GM12878 (cell line): Measurements from ENCODE around the gene LY9. TPM values are rescaled to one million over a fixed set of nuclear protein-coding genes. Genes with fewer than 3 reads are reported as not detected.

Source experiments
- ATF7 ChIP-seq: fragments of 450-650 bp; IDR thresholded peaks from 2 replicates; pipeline ENCODE4 v1.6.1; 2016; ENCODE audit warnings: low read depth, mild to moderate bottlenecking
- CHD2 ChIP-seq: IDR thresholded peaks from 2 replicates; pipeline ENCODE4 v1.6.1; 2011; ENCODE audit warnings: low read depth, low read length, improper control_type of control experiment, borderline replicate concordance
- KAT2A ChIP-seq: conservative IDR thresholded peaks from 2 replicates; pipeline ENCODE4 v1.6.1; 2011; ENCODE audit warnings: low read depth, low read length; ENCODE audit not compliant: control insufficient read depth
- RAD21 ChIP-seq: IDR thresholded peaks from 2 replicates; pipeline ENCODE4 v1.6.1; 2011; ENCODE audit warnings: mild to moderate bottlenecking, low read depth, low read length, moderate library complexity; ENCODE audit not compliant: insufficient read depth
- RUNX3 ChIP-seq: IDR thresholded peaks from 2 replicates; pipeline ENCODE4 v1.6.1; 2012; ENCODE audit warnings: low read length, inconsistent platforms
- SMARCA5 ChIP-seq: fragments of 450-650 bp; IDR thresholded peaks from 2 replicates; pipeline ENCODE4 v1.6.1; 2017; ENCODE audit warnings: mild to moderate bottlenecking
- STAT3 ChIP-seq: IDR thresholded peaks from 2 replicates; pipeline ENCODE4 v1.6.1; 2011; ENCODE audit warnings: low read depth, low read length, improper control_type of control experiment
- ZNF384 ChIP-seq: IDR thresholded peaks from 2 replicates; pipeline ENCODE4 v1.6.1; 2012; ENCODE audit warnings: low read depth, mild to moderate bottlenecking, low read length, improper control_type of control experiment, borderline replicate concordance
- polyA plus RNA-seq, 11 experiments: library from polyadenylated mRNA; depleted of rRNA in 4 of 11; unstranded in 6 of 11; stranded (reverse) in 5 of 11; fragments of >200 nt; fragmentation: Nextera tagmentation in 4 of 11; fragmentation: Illumina TruSeq in 1 of 11; extraction: Ambion mirVana in 4 of 11; extraction: Trizol in 1 of 11; gene quantifications; 1 replicate in 1 of 11; 2 replicates in 10 of 11; pipeline versions ENCODE4 v1.2.1 to v1.2.3, GENCODE V29; 2011 to 2016; ENCODE audit warnings: inconsistent platforms in 2 of 11, missing spikeins in 2 of 11, low read depth in 1 of 11
- total RNA-seq, 4 experiments: library from RNA; depleted of rRNA in 3 of 4; stranded (reverse); fragments of >200 nt in 3 of 4; fragmentation: Illumina TruSeq in 1 of 4; extraction: Trizol in 1 of 4; gene quantifications; 2 replicates each; pipeline versions ENCODE4 v1.2.1 to v1.2.3, GENCODE V29; 2013 to 2021
- TF ChIP-seq, protein P1 (sequence below): fragments of 450-650 bp; IDR thresholded peaks from 2 replicates; pipeline ENCODE4 v1.6.1; 2016; ENCODE audit warnings: mild to moderate bottlenecking
- TF ChIP-seq, protein P2 (sequence below): IDR thresholded peaks from 2 replicates; pipeline ENCODE4 v1.6.1; 2012; ENCODE audit warnings: low read depth, low read length, improper control_type of control experiment
- TF ChIP-seq, protein P3 (sequence below): fragments of 450-650 bp; IDR thresholded peaks from 2 replicates; pipeline ENCODE4 v1.6.1; 2017; ENCODE audit warnings: borderline replicate concordance
- TF ChIP-seq, protein P4 (sequence below), 3 experiments: IDR thresholded peaks in 2 of 3; conservative IDR thresholded peaks in 1 of 3; 2 replicates each; pipeline ENCODE4 v1.5.1; 2011; ENCODE audit warnings: low read depth in 3 of 3, low read length in 3 of 3, mild to moderate bottlenecking in 3 of 3, control low read depth in 2 of 3, moderate library complexity in 2 of 3, inconsistent platforms in 1 of 3, mixed read lengths in 1 of 3; ENCODE audit not compliant: control insufficient read depth in 2 of 3, insufficient read depth in 1 of 3; ENCODE audit errors: extremely low read depth in 1 of 3

Gene LY9
- total and polyA plus RNA-seq, 10 of the 15 experiments (the other 5 are each of a cell fraction or from before 2014, with no cell fraction given), result 2.7 to 12.5 (median 9.0) TPM

DNA sequence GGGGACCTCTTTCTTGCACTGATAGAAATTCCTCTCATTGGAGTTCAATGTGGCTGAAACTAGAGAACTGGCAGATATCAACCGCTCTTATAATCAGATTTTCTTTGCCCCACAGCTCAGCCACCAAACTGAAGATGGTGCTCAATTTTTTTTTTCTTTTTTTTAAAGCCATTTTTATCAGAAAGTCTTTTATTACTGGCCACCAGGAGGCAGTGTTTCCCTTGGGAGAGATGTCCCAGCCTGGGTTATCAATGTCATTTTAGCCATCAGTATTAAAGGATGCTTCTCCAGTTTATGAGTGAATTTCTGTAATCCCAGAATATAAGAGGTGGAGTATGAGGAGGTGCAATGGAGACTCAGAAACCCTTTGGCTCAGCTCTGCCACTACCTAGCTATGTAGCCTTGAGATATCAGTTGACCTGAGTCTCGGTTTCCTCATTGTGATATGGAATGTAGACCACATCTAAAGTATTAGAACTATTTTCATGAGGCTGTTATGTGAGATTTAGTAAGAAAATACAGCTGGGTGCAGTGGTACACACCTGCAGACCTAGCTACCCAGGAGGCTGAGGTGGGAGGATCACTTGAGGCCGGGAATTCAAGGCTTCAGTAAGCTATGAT is 39.1 kb downstream of the LY9 start (continued):
- TF ChIP-seq, protein P1, sequence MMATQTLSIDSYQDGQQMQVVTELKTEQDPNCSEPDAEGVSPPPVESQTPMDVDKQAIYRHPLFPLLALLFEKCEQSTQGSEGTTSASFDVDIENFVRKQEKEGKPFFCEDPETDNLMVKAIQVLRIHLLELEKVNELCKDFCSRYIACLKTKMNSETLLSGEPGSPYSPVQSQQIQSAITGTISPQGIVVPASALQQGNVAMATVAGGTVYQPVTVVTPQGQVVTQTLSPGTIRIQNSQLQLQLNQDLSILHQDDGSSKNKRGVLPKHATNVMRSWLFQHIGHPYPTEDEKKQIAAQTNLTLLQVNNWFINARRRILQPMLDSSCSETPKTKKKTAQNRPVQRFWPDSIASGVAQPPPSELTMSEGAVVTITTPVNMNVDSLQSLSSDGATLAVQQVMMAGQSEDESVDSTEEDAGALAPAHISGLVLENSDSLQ, result no peak
- TF ChIP-seq, protein P2, sequence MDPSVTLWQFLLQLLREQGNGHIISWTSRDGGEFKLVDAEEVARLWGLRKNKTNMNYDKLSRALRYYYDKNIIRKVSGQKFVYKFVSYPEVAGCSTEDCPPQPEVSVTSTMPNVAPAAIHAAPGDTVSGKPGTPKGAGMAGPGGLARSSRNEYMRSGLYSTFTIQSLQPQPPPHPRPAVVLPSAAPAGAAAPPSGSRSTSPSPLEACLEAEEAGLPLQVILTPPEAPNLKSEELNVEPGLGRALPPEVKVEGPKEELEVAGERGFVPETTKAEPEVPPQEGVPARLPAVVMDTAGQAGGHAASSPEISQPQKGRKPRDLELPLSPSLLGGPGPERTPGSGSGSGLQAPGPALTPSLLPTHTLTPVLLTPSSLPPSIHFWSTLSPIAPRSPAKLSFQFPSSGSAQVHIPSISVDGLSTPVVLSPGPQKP, result no peak
- TF ChIP-seq ZNF384 (peak; percentile 94), RUNX3 (no peak), CHD2 (no peak), ATF7 (no peak), RAD21 (peak; percentile 94), KAT2A (no peak), SMARCA5 (no peak), STAT3 (no peak)
- TF ChIP-seq, protein P3, sequence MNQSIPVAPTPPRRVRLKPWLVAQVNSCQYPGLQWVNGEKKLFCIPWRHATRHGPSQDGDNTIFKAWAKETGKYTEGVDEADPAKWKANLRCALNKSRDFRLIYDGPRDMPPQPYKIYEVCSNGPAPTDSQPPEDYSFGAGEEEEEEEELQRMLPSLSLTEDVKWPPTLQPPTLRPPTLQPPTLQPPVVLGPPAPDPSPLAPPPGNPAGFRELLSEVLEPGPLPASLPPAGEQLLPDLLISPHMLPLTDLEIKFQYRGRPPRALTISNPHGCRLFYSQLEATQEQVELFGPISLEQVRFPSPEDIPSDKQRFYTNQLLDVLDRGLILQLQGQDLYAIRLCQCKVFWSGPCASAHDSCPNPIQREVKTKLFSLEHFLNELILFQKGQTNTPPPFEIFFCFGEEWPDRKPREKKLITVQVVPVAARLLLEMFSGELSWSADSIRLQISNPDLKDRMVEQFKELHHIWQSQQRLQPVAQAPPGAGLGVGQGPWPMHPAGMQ, result no peak
- TF ChIP-seq, protein P4, sequence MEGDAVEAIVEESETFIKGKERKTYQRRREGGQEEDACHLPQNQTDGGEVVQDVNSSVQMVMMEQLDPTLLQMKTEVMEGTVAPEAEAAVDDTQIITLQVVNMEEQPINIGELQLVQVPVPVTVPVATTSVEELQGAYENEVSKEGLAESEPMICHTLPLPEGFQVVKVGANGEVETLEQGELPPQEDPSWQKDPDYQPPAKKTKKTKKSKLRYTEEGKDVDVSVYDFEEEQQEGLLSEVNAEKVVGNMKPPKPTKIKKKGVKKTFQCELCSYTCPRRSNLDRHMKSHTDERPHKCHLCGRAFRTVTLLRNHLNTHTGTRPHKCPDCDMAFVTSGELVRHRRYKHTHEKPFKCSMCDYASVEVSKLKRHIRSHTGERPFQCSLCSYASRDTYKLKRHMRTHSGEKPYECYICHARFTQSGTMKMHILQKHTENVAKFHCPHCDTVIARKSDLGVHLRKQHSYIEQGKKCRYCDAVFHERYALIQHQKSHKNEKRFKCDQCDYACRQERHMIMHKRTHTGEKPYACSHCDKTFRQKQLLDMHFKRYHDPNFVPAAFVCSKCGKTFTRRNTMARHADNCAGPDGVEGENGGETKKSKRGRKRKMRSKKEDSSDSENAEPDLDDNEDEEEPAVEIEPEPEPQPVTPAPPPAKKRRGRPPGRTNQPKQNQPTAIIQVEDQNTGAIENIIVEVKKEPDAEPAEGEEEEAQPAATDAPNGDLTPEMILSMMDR (IDR thresholded peaks at IDR 0.05 in 2 of 3, conservative IDR thresholded peaks at IDR 0.05 in 1 of 3; ENCODE audit: control insufficient read depth in 2 of 3, extremely low read depth in 1 of 3, insufficient read depth in 1 of 3, low read depth in 3 of 3, low read length in 3 of 3), result peak; percentile 60 to 75 (median 72)
- TF ChIP-seq, all 136 proteins: peak for 4
